HS-27A (cell line): Measurements from ENCODE around the gene TOGARAM2.

Experiments used
- DNase-seq: peaks from one replicate; pipeline ENCODE4 v3.0.0-alpha.2; 2012; ENCODE audit warnings: low read depth, missing footprints

Gene TOGARAM2

GRCh38 chr2:29023188-29023587 is 42.1 kb downstream of the TOGARAM2 start:
- DNase-seq: no peak

- no peak for DNase-seq
These were observed 43.9 kb downstream of the TOGARAM2 start for GRCh38 chr2:29024882-29025430.

GRCh38 chr2:29025711-29026110 is 44.6 kb downstream of the TOGARAM2 start:
- DNase-seq: no peak

GRCh38 chr2:29031046-29031445 is 49.9 kb downstream of the TOGARAM2 start:
- no peak for DNase-seq

- no peak for DNase-seq
These were observed 51.1 kb downstream of the TOGARAM2 start for GRCh38 chr2:29032189-29032588.

DNA sequence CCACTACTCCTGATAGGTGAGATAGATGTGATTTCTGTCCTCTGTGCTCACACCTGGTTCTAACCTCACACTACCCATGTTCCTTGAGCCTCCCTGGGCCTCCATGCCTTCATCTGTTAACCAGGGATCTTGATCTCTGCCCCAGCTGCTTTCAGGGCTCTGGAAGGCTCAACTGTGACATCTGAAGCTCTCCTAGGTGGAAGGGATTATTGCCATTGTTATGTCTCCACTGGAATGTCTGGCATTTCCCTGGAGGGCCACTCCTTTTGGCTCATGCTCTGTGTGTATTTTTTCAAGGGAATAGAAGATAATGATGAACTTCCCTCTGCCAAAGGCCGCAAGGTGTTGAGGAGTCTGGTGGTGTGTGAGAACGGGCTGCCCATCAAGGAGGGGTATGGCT is 52.1 kb downstream of the TOGARAM2 start:
- DNase-seq: peak; percentile 22

GRCh38 chr2:29033656-29034055 is 52.6 kb downstream of the TOGARAM2 start:
- no peak for DNase-seq

DNA sequence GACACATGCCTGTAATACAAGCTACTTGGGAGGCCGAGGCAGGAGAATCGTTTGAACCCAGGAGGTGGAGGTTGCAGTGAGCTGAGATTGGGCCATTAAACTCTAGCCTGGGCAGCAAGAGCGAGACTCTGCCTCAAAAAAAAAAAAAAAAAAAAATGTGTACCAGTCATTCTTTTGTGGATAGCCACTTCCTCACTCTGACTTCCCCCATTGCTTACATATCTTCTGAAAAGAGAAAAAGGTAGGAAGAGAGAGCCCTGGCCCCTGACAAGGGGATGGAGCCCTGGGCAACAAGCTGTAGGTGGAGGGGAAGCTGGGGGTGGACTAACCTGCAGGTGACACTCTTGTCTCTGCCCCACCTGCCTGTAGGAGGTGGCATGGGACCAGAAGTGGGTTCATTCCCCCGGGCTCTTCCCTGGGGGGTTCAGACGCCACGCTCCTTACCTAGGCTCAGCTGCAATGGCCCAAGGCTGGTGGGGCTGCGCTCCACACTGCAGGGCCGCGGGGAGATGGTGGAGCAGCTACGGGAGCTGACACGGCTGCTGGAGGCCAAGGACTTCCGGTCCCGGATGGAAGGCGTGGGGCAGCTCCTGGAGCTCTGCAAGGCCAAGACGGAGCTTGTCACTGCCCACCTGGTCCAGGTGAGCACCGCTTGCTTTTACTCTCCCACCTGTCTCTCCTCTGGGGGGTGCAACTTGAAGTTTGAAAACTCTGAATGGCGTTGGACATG is 54.1 kb downstream of the TOGARAM2 start:
- DNase-seq: no peak

DNA sequence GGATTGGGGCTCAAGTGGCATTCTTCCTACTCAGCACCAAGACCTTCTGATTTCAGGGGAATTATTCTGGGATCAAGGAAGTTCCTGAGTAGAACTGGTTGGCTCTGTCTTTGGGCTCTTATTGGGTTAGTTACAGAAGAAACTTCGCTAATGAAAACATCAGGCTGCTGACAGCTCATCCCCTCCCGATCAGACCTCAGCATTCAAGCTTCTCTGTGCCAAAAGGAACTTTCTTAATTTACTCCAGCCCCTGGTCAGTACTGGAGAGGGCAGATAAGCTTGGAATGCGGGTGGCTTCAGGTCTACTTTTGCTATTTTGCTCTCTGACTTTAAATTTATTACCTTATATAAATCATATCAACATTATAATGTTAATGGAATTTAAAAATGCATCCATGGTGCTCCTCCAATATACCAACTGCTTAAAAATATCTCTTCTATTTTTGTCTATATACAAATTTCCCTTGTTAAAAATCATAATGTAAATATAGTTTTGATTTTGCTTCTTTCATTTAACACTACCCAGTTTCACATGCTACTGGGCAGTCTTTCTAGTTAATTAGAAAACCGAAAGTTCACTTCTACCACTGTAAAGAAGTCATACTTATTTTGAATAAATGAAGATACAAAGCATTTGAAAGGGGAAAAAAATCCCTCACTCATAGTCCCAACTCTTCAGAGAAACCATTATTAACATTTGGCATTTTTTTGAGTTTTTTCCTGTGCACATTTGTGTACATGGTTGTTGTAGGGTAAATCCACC is 58.8 kb downstream of the TOGARAM2 start:
- DNase-seq: no peak

DNA sequence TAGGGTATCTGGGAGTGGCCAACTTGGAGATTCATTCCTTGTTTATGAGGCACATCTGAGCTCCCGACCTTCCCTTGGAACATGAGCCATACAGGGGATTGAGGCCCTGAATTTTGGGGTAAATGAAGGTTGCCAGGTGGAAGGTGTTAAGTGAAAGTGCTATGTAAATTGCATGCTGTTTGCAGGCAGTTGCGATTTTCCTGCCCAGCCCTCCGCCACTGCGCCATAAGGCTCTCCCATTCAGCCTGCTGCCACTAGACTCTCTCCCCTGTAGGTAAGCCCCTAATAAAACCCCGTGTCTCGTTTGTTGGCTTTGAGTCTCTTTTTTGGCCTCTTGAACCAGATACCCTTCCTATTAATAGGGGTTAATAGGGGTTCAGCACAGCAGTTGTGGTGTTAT is 59.5 kb downstream of the TOGARAM2 start:
- DNase-seq: no peak

- DNase-seq: no peak
These were observed 60.1 kb downstream of the TOGARAM2 start for GRCh38 chr2:29041161-29041660.

DNA sequence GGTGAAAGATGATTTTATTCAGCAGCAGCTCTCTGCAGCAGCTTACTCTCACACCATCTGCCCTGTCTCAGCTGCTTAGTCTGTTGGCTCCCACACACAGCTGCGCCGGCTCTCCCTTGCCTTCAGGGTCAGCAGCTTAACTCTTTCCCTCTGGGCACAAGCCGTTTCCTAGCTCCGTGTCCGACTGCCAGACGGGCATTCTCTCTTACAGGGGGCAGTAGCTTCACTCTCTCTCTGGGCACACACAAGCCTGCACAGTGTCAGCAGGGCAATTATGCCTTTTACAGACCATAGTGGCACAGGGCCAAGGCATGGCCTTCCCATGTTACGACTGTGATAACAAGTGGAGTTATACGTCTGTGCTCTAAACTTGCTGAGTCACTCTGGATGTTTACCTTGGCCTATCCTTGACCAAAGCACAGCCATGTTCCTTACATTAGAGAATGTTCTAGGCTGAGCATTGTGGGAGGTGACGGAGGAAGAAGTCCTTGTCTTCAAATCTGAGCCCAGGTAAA is 61.5 kb downstream of the TOGARAM2 start:
- no peak for DNase-seq

DNA sequence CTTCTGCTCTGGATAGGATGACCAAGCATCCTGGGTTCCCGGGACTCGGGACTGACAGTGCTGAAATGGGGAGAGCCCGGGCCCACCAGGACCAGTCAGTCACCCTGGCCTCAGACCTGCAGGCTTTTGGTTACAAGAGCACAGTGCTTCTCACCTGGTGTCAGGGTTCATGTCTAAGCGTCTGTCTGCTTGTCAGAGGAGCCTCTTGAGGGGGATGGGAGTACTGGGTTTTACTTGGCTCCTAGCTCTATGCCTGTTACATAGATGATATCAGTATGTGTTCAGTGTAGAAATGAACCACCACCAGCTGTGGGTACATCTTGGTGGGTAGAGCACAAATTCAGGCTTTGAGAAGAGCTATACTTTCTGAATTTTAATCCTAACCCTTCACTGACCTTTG is 63.4 kb downstream of the TOGARAM2 start:
- DNase-seq: no peak

DNA sequence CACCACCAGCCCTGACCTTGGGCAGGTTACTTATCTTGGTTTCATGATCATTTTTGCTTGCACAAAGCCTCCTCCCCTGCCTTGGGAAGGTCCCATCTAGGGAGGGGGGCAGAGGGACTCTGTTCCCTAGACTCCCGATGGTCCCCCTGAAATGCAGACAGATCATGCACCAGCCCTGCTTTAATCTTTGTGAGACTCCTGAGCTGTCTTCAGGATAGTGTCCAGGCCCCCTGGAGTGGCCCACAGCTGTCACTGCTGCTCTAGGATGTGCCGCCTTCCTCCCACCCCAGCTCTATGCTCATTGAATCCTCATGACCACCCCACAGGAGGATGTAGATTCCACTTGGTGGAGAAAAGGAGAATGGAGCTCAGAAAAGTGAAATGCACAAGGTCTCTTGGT is 65.2 kb downstream of the TOGARAM2 start:
- no peak for DNase-seq

DNA sequence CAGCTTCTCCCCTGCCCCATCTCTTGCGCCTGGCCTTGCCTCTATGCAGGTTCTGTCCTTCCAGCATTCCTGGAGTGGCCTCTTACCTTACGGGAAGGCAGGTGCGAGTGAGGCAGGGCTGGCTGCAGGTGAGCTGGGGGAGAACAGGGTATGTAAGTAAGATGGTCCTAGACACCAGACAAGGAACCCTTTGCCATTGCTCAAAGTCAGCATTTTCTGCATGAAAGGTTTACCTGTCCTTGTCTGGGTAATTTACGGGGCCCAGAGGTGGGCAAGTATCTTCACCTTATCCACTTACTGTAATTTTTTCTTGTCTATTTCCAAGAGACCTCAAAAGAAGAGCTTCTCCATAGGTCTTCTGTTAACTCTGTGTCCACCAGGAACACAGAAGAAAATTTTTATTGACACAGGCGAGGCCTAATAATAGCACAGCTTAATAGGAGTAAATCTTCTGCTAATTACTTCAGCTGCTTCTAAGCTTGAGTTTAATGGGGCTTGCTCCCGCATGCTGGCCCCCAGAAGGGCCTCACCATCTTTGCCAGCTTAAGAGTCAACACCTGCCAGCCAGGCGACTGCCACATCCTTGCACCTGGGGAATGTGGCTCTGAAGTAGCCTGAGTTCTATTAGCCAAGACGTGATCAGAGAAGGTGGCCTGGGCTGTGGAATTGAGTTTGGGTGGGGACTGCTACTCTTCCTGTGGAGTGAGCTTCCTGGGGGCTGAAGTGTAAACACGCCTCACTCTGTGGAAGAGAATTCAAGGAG is 66.2 kb downstream of the TOGARAM2 start:
- no peak for DNase-seq

DNA sequence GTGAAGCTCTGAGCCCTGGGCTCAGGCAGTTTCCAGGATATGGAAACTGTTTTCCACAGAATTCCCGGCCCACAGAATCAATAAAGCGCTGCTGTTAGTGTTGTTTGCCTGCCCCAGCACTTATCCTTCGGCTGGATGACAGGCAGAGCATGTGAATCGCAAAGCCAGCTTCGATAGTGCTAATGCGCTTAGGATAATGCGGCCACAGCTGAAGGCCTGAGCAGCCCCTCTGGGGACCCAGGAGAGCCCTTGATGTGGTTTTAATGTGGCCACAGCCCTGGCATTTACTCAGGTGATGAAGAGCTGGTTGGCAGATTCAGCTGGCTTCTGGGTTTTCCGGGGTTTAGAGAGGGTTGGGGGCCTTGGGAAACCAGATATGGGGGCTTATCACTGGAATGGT is 69.5 kb downstream of the TOGARAM2 start:
- no peak for DNase-seq

DNA sequence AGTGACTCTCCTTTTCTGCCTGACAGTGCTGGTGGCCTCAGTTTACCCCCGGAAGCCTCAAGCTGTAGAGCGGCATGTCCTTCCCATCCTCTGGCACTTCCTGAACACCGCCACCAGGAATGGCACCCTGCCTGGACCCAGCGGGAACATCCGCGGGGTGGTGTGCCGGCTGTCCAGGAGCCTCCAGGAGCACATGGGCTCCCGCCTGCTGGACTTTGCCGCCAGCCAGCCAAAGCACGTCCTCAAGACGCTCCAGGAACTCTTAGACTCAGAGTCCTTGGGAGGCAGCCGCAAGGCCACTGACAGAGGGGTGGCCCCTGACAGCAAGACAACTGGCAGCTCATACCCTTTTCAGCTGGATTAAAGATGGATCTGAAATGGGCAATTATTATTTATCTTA is 70.6 kb downstream of the TOGARAM2 start:
- DNase-seq: no peak

DNA sequence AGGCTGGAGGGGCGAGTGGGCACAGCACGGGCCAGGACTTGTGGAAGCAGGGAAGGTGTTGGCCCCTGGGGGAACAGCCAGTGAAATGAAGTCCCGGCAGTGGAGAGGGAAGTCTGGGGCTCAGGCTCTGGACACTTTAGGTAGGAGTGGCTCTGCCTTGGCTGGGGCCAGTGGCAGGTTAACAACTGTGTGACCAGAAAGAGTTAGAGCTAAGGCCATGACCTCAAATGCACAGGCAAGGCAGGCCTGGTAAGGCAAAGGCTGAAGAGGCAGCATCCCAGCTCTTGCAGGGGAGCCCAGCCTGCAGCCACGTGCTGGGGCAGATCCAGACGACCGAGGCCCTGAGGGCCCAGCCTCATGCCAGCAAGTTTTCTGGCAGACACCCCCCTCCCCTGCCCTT is 71.7 kb downstream of the TOGARAM2 start:
- no peak for DNase-seq

DNA sequence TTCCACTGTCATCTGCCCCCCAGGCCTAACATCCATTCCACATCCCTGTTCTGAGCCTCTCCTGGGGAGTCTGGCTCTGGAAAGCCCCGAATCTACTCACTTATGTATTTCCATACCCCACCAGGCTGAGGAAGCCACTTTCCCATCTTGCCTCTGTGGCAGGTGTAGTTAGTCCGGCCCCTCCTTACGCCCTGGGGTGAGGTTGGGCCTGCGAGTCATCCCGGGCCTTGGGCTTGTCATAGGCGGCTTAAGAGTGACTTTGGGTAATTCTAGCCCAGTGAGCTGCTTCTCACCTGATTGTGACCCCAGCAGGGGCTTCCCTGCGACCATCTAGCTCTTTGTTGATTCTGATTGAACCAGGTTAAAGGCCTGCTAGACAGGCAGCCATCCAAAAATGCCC is 72.1 kb downstream of the TOGARAM2 start:
- DNase-seq: no peak

DNA sequence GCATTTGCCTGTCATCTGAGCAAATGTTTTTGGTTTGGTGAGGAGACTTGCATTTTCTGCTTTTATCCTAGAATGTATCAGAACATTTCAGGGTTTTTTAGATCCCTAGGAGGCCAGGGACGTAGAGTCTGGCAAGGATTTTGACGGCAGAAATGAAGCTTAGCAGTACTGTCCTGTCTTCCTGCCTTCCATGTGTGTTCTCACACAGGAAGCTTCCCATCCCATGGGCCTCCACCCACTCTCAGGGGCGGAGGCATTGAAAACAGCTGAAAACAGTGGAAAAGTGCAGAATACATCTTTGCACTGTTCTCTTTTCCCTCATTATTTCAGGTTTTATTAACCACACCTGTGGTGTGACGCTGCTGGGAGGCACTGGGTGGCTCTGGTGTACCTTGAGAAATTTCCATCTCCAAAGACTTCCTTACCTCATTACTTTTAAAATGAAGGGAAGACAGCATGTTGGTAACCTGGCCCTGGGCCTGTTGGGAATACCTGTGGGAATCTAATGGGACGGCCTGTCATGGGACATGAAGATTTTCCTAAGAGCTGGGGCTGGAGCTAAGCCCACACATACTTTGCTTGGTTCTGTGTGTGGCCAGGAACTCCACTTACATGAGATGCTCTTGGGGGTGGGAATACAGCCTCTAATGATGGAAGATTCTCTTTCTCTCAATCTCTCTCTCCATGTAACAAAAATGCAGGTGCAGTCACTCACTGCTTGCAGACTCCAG is 72.7 kb downstream of the TOGARAM2 start:
- no peak for DNase-seq

DNA sequence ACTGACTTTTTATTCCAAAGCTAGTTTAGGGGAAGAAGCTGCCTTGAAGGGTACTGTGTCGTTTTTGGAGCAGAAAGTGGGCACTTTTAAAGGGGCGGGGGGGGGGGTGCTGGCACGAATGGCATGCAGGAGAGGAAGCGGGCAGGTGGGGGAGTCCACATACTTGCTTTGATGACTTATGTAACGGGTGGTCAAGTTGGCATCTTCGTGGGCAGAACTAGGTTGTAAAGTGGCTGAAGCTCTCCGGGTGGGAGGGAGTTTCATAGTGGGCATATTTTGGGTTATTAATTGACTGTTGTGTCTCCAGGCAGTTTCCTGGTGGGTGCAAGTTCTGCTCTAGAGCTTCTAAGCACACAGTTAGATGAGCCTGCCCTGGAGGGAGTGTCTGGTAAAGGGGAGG is 73.3 kb downstream of the TOGARAM2 start:
- no peak for DNase-seq

- no peak for DNase-seq
These were observed 74.5 kb downstream of the TOGARAM2 start for GRCh38 chr2:29055601-29056000.
